Left hindlimb (tissue), 1 donor: ENCODE data around the gene IFNA1.
"Not testable (repeated sequence)": the region's sequence is repeated elsewhere in the genome, so short reads cannot be mapped to it uniquely, and the experiment has no call there.

ENCODE experiments used
- DNase-seq: peaks from one replicate; pipeline ENCODE4 v3.0.0-alpha.2; 2018

Gene IFNA1

GRCh38 chr9:21440139-21440538 is at the start of gene IFNA1:
Gene IFNA1, plus strand, starts transcription at chr9:21440439. Its CDS starts 69 bp downstream, at chr9:21440508.
- DNase-seq, result no peak

GRCh38 chr9:21392270-21392669 is 48.0 kb upstream of the IFNA1 start:
- DNase-seq, result no peak

- peak; percentile 38 for DNase-seq
Observed at GRCh38 chr9:21395778-21396717, 44.2 kb upstream of the IFNA1 start.

- DNase-seq, result no peak
Observed at GRCh38 chr9:21398955-21399489, 41.2 kb upstream of the IFNA1 start.

GRCh38 chr9:21399956-21400355 is 40.3 kb upstream of the IFNA1 start:
- no peak for DNase-seq

- no peak for DNase-seq
Observed at GRCh38 chr9:21402386-21403251, 37.6 kb upstream of the IFNA1 start.

GRCh38 chr9:21404146-21404545 is 36.1 kb upstream of the IFNA1 start:
- DNase-seq, result no peak

- DNase-seq, result no peak
Observed at GRCh38 chr9:21408817-21409216, 31.4 kb upstream of the IFNA1 start, which contains the start of gene IFNA8. Gene IFNA8, plus strand, starts transcription at chr9:21409117. Its CDS starts 60 bp downstream, at chr9:21409177.

- no peak for DNase-seq
Observed at GRCh38 chr9:21412107-21412506, 28.1 kb upstream of the IFNA1 start.

GRCh38 chr9:21413151-21413550 is 27.1 kb upstream of the IFNA1 start:
- DNase-seq, result no peak

- DNase-seq, result no peak
Observed at GRCh38 chr9:21413624-21414023, 26.6 kb upstream of the IFNA1 start.

GRCh38 chr9:21414220-21414940 is 25.9 kb upstream of the IFNA1 start:
- DNase-seq, result no peak

GRCh38 chr9:21415493-21416267 is 24.6 kb upstream of the IFNA1 start:
- DNase-seq, result no peak

GRCh38 chr9:21428235-21428634 is 12.0 kb upstream of the IFNA1 start:
- DNase-seq, result no peak

- DNase-seq, result no peak
Observed at GRCh38 chr9:21429191-21429590, 11.0 kb upstream of the IFNA1 start.

GRCh38 chr9:21432672-21433425 is 7.4 kb upstream of the IFNA1 start:
- DNase-seq, result no peak

GRCh38 chr9:21434202-21435014 is 5.8 kb upstream of the IFNA1 start:
- no peak for DNase-seq

GRCh38 chr9:21435015-21435383 is 5.2 kb upstream of the IFNA1 start:
- not testable (repeated sequence) for DNase-seq

- no peak for DNase-seq
Observed at GRCh38 chr9:21443849-21444625, 3.8 kb downstream of the IFNA1 start.
